Neuronal stem cell (in vitro differentiated cells): ENCODE data around the gene CIRBP.
A peak's percentile ranks its signal among the peaks of the same experiment; 100 is the strongest.

Experiments
- DNase-seq: peaks from one replicate; pipeline ENCODE4 v3.0.0-alpha.2; 2013; ENCODE audit warnings: low spot score
- H2AFZ ChIP-seq: one replicate; pipeline ENCODE4 v1.6.1; 2013; ENCODE audit warnings: mild to moderate bottlenecking, low read length, inconsistent platforms
- H2AK5ac ChIP-seq: 2 replicates; pipeline ENCODE4 v1.6.1; 2013; ENCODE audit warnings: low read depth, mild to moderate bottlenecking, inconsistent platforms, low read length, moderate library complexity, mixed read lengths
- H2BK120ac ChIP-seq: 2 replicates; pipeline ENCODE4 v1.6.1; 2013; ENCODE audit warnings: low read depth, mild to moderate bottlenecking, inconsistent platforms, low read length, moderate library complexity, mixed read lengths
- H2BK12ac ChIP-seq: one replicate; pipeline ENCODE4 v1.6.1; 2013; ENCODE audit warnings: low read length, inconsistent platforms
- H2BK15ac ChIP-seq: 2 replicates; pipeline ENCODE4 v1.6.1; 2013; ENCODE audit warnings: mild to moderate bottlenecking, low read length, inconsistent platforms, mixed read lengths
- H2BK5ac ChIP-seq: one replicate; pipeline ENCODE4 v1.6.1; 2013; ENCODE audit warnings: inconsistent platforms, mild to moderate bottlenecking, low read length, moderate library complexity
- H3K14ac ChIP-seq: one replicate; pipeline ENCODE4 v1.6.1; 2013; ENCODE audit warnings: low read length, inconsistent platforms
- H3K18ac ChIP-seq: 2 replicates; pipeline ENCODE4 v1.6.1; 2013; ENCODE audit warnings: low read length, inconsistent platforms
- H3K23ac ChIP-seq: 2 replicates; pipeline ENCODE4 v1.6.1; 2013; ENCODE audit warnings: low read depth, mild to moderate bottlenecking, mixed read lengths, low read length, inconsistent platforms; ENCODE audit not compliant: poor library complexity
- H3K27ac ChIP-seq: replicated peaks from 3 replicates; pipeline ENCODE4 v1.5.1; 2013; ENCODE audit warnings: low read length, inconsistent platforms
- H3K27me3 ChIP-seq, 3 experiments: 2 replicates each; pipeline ENCODE4 v1.6.1; 2013; ENCODE audit warnings: low read length in 3 of 3, mild to moderate bottlenecking in 2 of 3, inconsistent platforms in 1 of 3, low read depth in 1 of 3, mixed read lengths in 1 of 3, moderate library complexity in 1 of 3; ENCODE audit not compliant: control insufficient read depth in 3 of 3, insufficient read depth in 3 of 3
- H3K36me3 ChIP-seq, 2 donors: replicated peaks in 1 of 2; 2 replicates each; pipeline ENCODE4 v1.6.1; 2013; ENCODE audit warnings: low read length in 2 of 2; ENCODE audit not compliant: control insufficient read depth in 2 of 2, insufficient read depth in 2 of 2
- H3K4ac ChIP-seq: 2 replicates; pipeline ENCODE4 v1.6.1; 2013; ENCODE audit warnings: inconsistent platforms, mild to moderate bottlenecking, low read length, moderate library complexity
- H3K4me1 ChIP-seq, 2 donors: 1 replicate in 1 of 2; 2 replicates in 1 of 2; pipeline ENCODE4 v1.6.1; 2013; ENCODE audit warnings: low read length in 2 of 2, low read depth in 1 of 2; ENCODE audit not compliant: control insufficient read depth in 2 of 2, insufficient read depth in 1 of 2
- H3K4me2 ChIP-seq: one replicate; pipeline ENCODE4 v1.6.1; 2013; ENCODE audit warnings: mild to moderate bottlenecking, low read length, inconsistent platforms; ENCODE audit not compliant: insufficient read depth, poor library complexity, severe bottlenecking
- H3K4me3 ChIP-seq, 2 donors: 2 replicates each; pipeline ENCODE4 v1.5.1; 2013; ENCODE audit warnings: low read length in 2 of 2, mild to moderate bottlenecking in 2 of 2, inconsistent platforms in 1 of 2, moderate library complexity in 1 of 2
- H3K79me1 ChIP-seq: one replicate; pipeline ENCODE4 v1.6.1; 2013; ENCODE audit warnings: low read depth, mild to moderate bottlenecking, inconsistent platforms, low read length, moderate library complexity
- H3K9ac ChIP-seq: one replicate; pipeline ENCODE4 v1.6.1; 2013; ENCODE audit warnings: mild to moderate bottlenecking, low read depth, low read length, inconsistent platforms; ENCODE audit not compliant: poor library complexity
- H3K9me3 ChIP-seq, 2 donors: replicated peaks in 1 of 2; 2 replicates each; pipeline versions ENCODE3 to v1.6.1; 2013; ENCODE audit warnings: low read length in 2 of 2, mild to moderate bottlenecking in 2 of 2, inconsistent platforms in 1 of 2, low read depth in 1 of 2, mixed read lengths in 1 of 2, moderate library complexity in 1 of 2; ENCODE audit not compliant: control insufficient read depth in 2 of 2, insufficient read depth in 1 of 2
- H4K8ac ChIP-seq: one replicate; pipeline ENCODE4 v1.6.1; 2013; ENCODE audit warnings: low read depth, mild to moderate bottlenecking, inconsistent platforms, low read length, moderate library complexity
- H4K91ac ChIP-seq: one replicate; pipeline ENCODE4 v1.6.1; 2013; ENCODE audit warnings: low read length, low read depth, mild to moderate bottlenecking, inconsistent platforms; ENCODE audit not compliant: poor library complexity
- WGBS, 2 donors: extraction: QIAGEN DNeasy Blood & Tissue Kit; methylation state at CpG; one replicate each; pipeline ENCODE4 v1.1.7; 2013; ENCODE audit warnings: missing lambda C conversion rate in 2 of 2, mixed read lengths in 1 of 2; ENCODE audit not compliant: insufficient read length in 2 of 2, insufficient replicate concordance in 1 of 2; ENCODE audit errors: extremely low coverage in 2 of 2; 5-methylcytosine and 5-hydroxymethylcytosine counted together

Gene CIRBP

GRCh38 chr19:1234051-1234954, 34.8 kb upstream of the CIRBP start:
- H4K91ac ChIP-seq, result no peak overlapping the region
- no peak overlapping the region for H2BK12ac ChIP-seq
- peaks cover 14 to 17% of the 10 kb centered on the region in 2 donors for H3K4me1 ChIP-seq
- no peak overlapping the region for H3K4me3 ChIP-seq
- peak overlapping the region; percentile 93 for H3K23ac ChIP-seq
- no peaks in the 10 kb centered on the region for H3K27me3 ChIP-seq
- no peak overlapping the region for H3K27ac ChIP-seq
- H3K18ac ChIP-seq, result no peak overlapping the region
- H3K79me1 ChIP-seq, result peaks cover 33% of the 10 kb centered on the region
- H2BK5ac ChIP-seq, result peak overlapping the region; percentile 66
- H2BK120ac ChIP-seq, result no peak overlapping the region
- H4K8ac ChIP-seq, result no peak overlapping the region
- no peak overlapping the region for H2AFZ ChIP-seq
- H3K14ac ChIP-seq, result no peak overlapping the region
- H3K9ac ChIP-seq, result peak overlapping the region; percentile 21
- peaks cover 40 to 54% of the 10 kb centered on the region in 2 donors for H3K36me3 ChIP-seq
- peak overlapping the region; percentile 53 for H3K4ac ChIP-seq
- WGBS, 2 donors, result no CpG with 5 or more reads among the region's 45 CpGs
- H3K4me2 ChIP-seq, result no peak overlapping the region
- DNase-seq, result no peak
- H2BK15ac ChIP-seq, result no peak overlapping the region
- no peak overlapping the region for H2AK5ac ChIP-seq
- no peaks in the 10 kb centered on the region for H3K9me3 ChIP-seq

GRCh38 chr19:1234955-1235380, 34.2 kb upstream of the CIRBP start:
- no peaks in the 10 kb centered on the region for H3K9me3 ChIP-seq
- no peak for DNase-seq
- H2BK12ac ChIP-seq, result peak overlapping the region; percentile 84
- H2BK120ac ChIP-seq, result no peak overlapping the region
- H3K4ac ChIP-seq, result no peak overlapping the region
- H3K27me3 ChIP-seq, result no peaks in the 10 kb centered on the region
- H4K8ac ChIP-seq, result no peak overlapping the region
- WGBS, 2 donors, result no CpG with 5 or more reads among the region's 43 CpGs
- no peak overlapping the region for H4K91ac ChIP-seq
- no peak overlapping the region for H3K27ac ChIP-seq
- peak overlapping the region; percentile 93 for H2BK5ac ChIP-seq
- peaks cover 37% of the 10 kb centered on the region for H3K79me1 ChIP-seq
- H3K18ac ChIP-seq, result no peak overlapping the region
- H2AK5ac ChIP-seq, result peak overlapping the region; percentile 100
- H3K36me3 ChIP-seq, result peaks cover 40 to 54% of the 10 kb centered on the region in 2 donors
- H3K14ac ChIP-seq, result no peak overlapping the region
- H3K4me1 ChIP-seq, result peaks cover 19 to 23% of the 10 kb centered on the region in 2 donors
- H3K4me3 ChIP-seq, result no peak overlapping the region
- H2BK15ac ChIP-seq, result peak overlapping the region; percentile 81
- peak overlapping the region; percentile 93 for H3K23ac ChIP-seq
- no peak overlapping the region for H3K4me2 ChIP-seq
- no peak overlapping the region for H2AFZ ChIP-seq
- H3K9ac ChIP-seq, result no peak overlapping the region

GRCh38 chr19:1235625-1236538, 33.2 kb upstream of the CIRBP start:
- H2BK12ac ChIP-seq, result peak overlapping the region; percentile 97
- H2BK120ac ChIP-seq, result peak overlapping the region; percentile 94
- H3K79me1 ChIP-seq, result peaks cover 37% of the 10 kb centered on the region
- H3K27me3 ChIP-seq, result no peaks in the 10 kb centered on the region
- H3K4me3 ChIP-seq, result peak overlapping the region; percentile 69 to 82
- H2AK5ac ChIP-seq, result peak overlapping the region; percentile 100
- peaks cover 34 to 45% of the 10 kb centered on the region in 2 donors for H3K36me3 ChIP-seq
- H2BK5ac ChIP-seq, result peak overlapping the region; percentile 93
- H3K4me1 ChIP-seq, result peaks cover 19 to 24% of the 10 kb centered on the region in 2 donors
- peak overlapping the region; percentile 69 for H3K4me2 ChIP-seq
- H3K27ac ChIP-seq, result peak overlapping the region; percentile 68
- H3K14ac ChIP-seq, result peak overlapping the region; percentile 89
- H3K4ac ChIP-seq, result peak overlapping the region; percentile 100
- H4K8ac ChIP-seq, result peak overlapping the region; percentile 100
- peak overlapping the region; percentile 97 for H3K18ac ChIP-seq
- no CpG with 5 or more reads among the region's 39 CpGs for WGBS, 2 donors
- H2AFZ ChIP-seq, result no peak overlapping the region
- H3K23ac ChIP-seq, result peak overlapping the region; percentile 93
- peak overlapping the region; percentile 90 for H3K9ac ChIP-seq
- peak overlapping the region; percentile 92 for H2BK15ac ChIP-seq
- DNase-seq, result no peak
- H4K91ac ChIP-seq, result peak overlapping the region; percentile 92
- H3K9me3 ChIP-seq, result no peaks in the 10 kb centered on the region
